GM12878 (cell line): ENCODE measurements around the gene ARHGAP5. TPM values are rescaled to one million over a fixed set of nuclear protein-coding genes. Genes with fewer than 3 reads are reported as not detected.

Experiments
- DPF2 ChIP-seq: fragments of 450-650 bp; IDR thresholded peaks from 2 replicates; pipeline ENCODE4 v1.6.1; 2017; ENCODE audit warnings: mild to moderate bottlenecking
- EP300 ChIP-seq, 2 experiments: fragments of 150-350 bp in 1 of 2; IDR thresholded peaks; 2 replicates each; pipeline ENCODE4 v1.6.1; 2011 to 2012; ENCODE audit warnings: low read depth in 2 of 2, low read length in 2 of 2, borderline replicate concordance in 1 of 2, improper control_type of control experiment in 1 of 2, inconsistent platforms in 1 of 2; ENCODE audit not compliant: control insufficient read depth in 1 of 2
- FOXM1 ChIP-seq: IDR thresholded peaks from 2 replicates; pipeline ENCODE4 v1.6.1; 2012; ENCODE audit warnings: low read depth, mild to moderate bottlenecking, inconsistent platforms, low read length, moderate library complexity
- IKZF2 ChIP-seq, 2 experiments: fragments of 450-650 bp; IDR thresholded peaks; 2 replicates each; pipeline ENCODE4 v1.6.1; 2017; ENCODE audit warnings: mild to moderate bottlenecking in 2 of 2, moderate library complexity in 2 of 2
- JUND ChIP-seq: IDR thresholded peaks from 2 replicates; pipeline ENCODE4 v1.6.1; 2012; ENCODE audit warnings: low read depth, mild to moderate bottlenecking, low read length, improper control_type of control experiment, moderate library complexity
- MEF2B ChIP-seq: fragments of 450-650 bp; IDR thresholded peaks from 2 replicates; pipeline ENCODE4 v1.6.1; 2018; ENCODE audit warnings: mild to moderate bottlenecking, moderate library complexity; ENCODE audit not compliant: partially characterized antibody, poor library complexity, severe bottlenecking
- NR2C1 ChIP-seq: fragments of 450-650 bp; IDR thresholded peaks from 2 replicates; pipeline ENCODE4 v1.6.1; 2017; ENCODE audit warnings: antibody characterized with exemption, mild to moderate bottlenecking, moderate library complexity
- PAX5 ChIP-seq: IDR thresholded peaks from 2 replicates; pipeline ENCODE4 v1.6.1; 2011; ENCODE audit warnings: low read depth, low read length, borderline replicate concordance
- POU2F2 ChIP-seq: IDR thresholded peaks from 3 replicates; pipeline ENCODE4 v1.6.1; 2011; ENCODE audit warnings: low read depth, mild to moderate bottlenecking, low read length, borderline replicate concordance
- RB1 ChIP-seq: fragments of 450-650 bp; formaldehyde crosslinking; IDR thresholded peaks from 2 replicates; pipeline ENCODE4 v1.6.1; 2017; ENCODE audit warnings: mild to moderate bottlenecking, borderline replicate concordance
- RELB ChIP-seq: fragments of 450-650 bp; IDR thresholded peaks from 2 replicates; pipeline ENCODE4 v1.6.1; 2017; ENCODE audit warnings: low read depth, mild to moderate bottlenecking, moderate library complexity
- SIN3A ChIP-seq: IDR thresholded peaks from 2 replicates; pipeline ENCODE4 v1.6.1; 2012; ENCODE audit warnings: low read depth, low read length, improper control_type of control experiment
- STAT3 ChIP-seq: IDR thresholded peaks from 2 replicates; pipeline ENCODE4 v1.6.1; 2011; ENCODE audit warnings: low read depth, low read length, improper control_type of control experiment
- TCF3 ChIP-seq: IDR thresholded peaks from 2 replicates; pipeline ENCODE4 v1.6.1; 2012; ENCODE audit warnings: low read depth, mild to moderate bottlenecking, low read length, borderline replicate concordance; ENCODE audit not compliant: insufficient read depth
- ZNF687 ChIP-seq: fragments of 450-650 bp; IDR thresholded peaks from 2 replicates; pipeline ENCODE4 v1.6.1; 2017; ENCODE audit warnings: mild to moderate bottlenecking, moderate library complexity
- polyA plus RNA-seq, 11 experiments: library from polyadenylated mRNA; depleted of rRNA in 4 of 11; unstranded in 6 of 11; stranded (reverse) in 5 of 11; fragments of >200 nt; fragmentation: Nextera tagmentation in 4 of 11; fragmentation: Illumina TruSeq in 1 of 11; extraction: Ambion mirVana in 4 of 11; extraction: Trizol in 1 of 11; gene quantifications; 1 replicate in 1 of 11; 2 replicates in 10 of 11; pipeline versions ENCODE4 v1.2.1 to v1.2.3, GENCODE V29; 2011 to 2016; ENCODE audit warnings: inconsistent platforms in 2 of 11, missing spikeins in 2 of 11, low read depth in 1 of 11
- total RNA-seq, 4 experiments: library from RNA; depleted of rRNA in 3 of 4; stranded (reverse); fragments of >200 nt in 3 of 4; fragmentation: Illumina TruSeq in 1 of 4; extraction: Trizol in 1 of 4; gene quantifications; 2 replicates each; pipeline versions ENCODE4 v1.2.1 to v1.2.3, GENCODE V29; 2013 to 2021
- TF ChIP-seq, protein P1 (sequence below): fragments of 450-650 bp; formaldehyde crosslinking; IDR thresholded peaks from 2 replicates; pipeline ENCODE4 v1.4.0; 2022; ENCODE audit warnings: mild to moderate bottlenecking, moderate library complexity
- TF ChIP-seq, protein P2 (sequence below): IDR thresholded peaks from 2 replicates; pipeline ENCODE4 v1.6.1; 2012; ENCODE audit warnings: low read depth, low read length, improper control_type of control experiment

Gene ARHGAP5
- total and polyA plus RNA-seq, 10 of the 15 experiments (the other 5 are each of a cell fraction or from before 2014, with no cell fraction given), result 0.91 to 19.6 (median 7.2) TPM

- TF ChIP-seq, protein P1, sequence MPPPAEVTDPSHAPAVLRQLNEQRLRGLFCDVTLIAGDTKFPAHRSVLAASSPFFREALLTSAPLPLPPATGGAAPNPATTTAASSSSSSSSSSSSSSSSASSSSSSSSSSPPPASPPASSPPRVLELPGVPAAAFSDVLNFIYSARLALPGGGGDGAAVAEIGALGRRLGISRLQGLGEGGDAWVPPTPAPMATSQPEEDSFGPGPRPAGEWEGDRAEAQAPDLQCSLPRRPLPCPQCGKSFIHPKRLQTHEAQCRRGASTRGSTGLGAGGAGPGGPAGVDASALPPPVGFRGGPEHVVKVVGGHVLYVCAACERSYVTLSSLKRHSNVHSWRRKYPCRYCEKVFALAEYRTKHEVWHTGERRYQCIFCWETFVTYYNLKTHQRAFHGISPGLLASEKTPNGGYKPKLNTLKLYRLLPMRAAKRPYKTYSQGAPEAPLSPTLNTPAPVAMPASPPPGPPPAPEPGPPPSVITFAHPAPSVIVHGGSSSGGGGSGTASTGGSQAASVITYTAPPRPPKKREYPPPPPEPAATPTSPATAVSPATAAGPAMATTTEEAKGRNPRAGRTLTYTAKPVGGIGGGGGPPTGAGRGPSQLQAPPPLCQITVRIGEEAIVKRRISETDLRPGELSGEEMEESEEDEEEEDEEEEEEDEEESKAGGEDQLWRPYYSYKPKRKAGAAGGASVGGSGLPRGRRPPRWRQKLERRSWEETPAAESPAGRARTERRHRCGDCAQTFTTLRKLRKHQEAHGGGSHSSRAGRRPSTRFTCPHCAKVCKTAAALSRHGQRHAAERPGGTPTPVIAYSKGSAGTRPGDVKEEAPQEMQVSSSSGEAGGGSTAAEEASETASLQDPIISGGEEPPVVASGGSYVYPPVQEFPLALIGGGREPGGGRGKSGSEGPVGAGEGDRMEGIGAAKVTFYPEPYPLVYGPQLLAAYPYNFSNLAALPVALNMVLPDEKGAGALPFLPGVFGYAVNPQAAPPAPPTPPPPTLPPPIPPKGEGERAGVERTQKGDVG (CRISPR knock-in tag), result no peak
- TF ChIP-seq PAX5, result no peak
- peak; percentile 6 to 38; a peak in 2 of 4 replicates for TF ChIP-seq EP300 (IDR thresholded peaks at IDR 0.05; ENCODE audit: borderline replicate concordance in 1 of 2, control insufficient read depth in 1 of 2, low read depth in 2 of 2, low read length in 2 of 2)
- TF ChIP-seq, protein P2, sequence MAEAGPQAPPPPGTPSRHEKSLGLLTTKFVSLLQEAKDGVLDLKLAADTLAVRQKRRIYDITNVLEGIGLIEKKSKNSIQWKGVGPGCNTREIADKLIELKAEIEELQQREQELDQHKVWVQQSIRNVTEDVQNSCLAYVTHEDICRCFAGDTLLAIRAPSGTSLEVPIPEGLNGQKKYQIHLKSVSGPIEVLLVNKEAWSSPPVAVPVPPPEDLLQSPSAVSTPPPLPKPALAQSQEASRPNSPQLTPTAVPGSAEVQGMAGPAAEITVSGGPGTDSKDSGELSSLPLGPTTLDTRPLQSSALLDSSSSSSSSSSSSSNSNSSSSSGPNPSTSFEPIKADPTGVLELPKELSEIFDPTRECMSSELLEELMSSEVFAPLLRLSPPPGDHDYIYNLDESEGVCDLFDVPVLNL, result no peak
- TF ChIP-seq STAT3, result no peak
- TF ChIP-seq DPF2, result peak; percentile 57
- TF ChIP-seq FOXM1, result no peak
- TF ChIP-seq ZNF687, result peak; percentile 97
- TF ChIP-seq RELB, result 0 out of 2 replicates have a peak, but pooled peaks have one; percentile 15
- TF ChIP-seq JUND, result no peak
- TF ChIP-seq POU2F2, result peak; percentile 100
- TF ChIP-seq IKZF2 (IDR thresholded peaks at IDR 0.05), result peak; percentile 60 to 65; a peak in 3 of 4 replicates
- TF ChIP-seq SIN3A, result no peak
- TF ChIP-seq MEF2B, result peak; percentile 55
- TF ChIP-seq TCF3, result no peak
- TF ChIP-seq RB1, result peak; percentile 82; the same call in 1 of the 2 replicates
- TF ChIP-seq NR2C1, result no peak
Measured at GRCh38 chr14:32202998-32203882, 126.1 kb downstream of the ARHGAP5 start, which contains the start of gene RNU6-8 (continued).
